GM18498 (cell line): ENCODE data around the gene HIRA.

Experiments
- ATAC-seq: cut with Tn5 transposase; IDR thresholded peaks from one replicate; pipeline ENCODE4 v1.9.1; 2021; ENCODE audit warnings: mild to moderate bottlenecking, moderate library complexity; ENCODE audit not compliant: unreplicated experiment

The HIRA gene, protein sequence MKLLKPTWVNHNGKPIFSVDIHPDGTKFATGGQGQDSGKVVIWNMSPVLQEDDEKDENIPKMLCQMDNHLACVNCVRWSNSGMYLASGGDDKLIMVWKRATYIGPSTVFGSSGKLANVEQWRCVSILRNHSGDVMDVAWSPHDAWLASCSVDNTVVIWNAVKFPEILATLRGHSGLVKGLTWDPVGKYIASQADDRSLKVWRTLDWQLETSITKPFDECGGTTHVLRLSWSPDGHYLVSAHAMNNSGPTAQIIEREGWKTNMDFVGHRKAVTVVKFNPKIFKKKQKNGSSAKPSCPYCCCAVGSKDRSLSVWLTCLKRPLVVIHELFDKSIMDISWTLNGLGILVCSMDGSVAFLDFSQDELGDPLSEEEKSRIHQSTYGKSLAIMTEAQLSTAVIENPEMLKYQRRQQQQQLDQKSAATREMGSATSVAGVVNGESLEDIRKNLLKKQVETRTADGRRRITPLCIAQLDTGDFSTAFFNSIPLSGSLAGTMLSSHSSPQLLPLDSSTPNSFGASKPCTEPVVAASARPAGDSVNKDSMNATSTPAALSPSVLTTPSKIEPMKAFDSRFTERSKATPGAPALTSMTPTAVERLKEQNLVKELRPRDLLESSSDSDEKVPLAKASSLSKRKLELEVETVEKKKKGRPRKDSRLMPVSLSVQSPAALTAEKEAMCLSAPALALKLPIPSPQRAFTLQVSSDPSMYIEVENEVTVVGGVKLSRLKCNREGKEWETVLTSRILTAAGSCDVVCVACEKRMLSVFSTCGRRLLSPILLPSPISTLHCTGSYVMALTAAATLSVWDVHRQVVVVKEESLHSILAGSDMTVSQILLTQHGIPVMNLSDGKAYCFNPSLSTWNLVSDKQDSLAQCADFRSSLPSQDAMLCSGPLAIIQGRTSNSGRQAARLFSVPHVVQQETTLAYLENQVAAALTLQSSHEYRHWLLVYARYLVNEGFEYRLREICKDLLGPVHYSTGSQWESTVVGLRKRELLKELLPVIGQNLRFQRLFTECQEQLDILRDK

DNA sequence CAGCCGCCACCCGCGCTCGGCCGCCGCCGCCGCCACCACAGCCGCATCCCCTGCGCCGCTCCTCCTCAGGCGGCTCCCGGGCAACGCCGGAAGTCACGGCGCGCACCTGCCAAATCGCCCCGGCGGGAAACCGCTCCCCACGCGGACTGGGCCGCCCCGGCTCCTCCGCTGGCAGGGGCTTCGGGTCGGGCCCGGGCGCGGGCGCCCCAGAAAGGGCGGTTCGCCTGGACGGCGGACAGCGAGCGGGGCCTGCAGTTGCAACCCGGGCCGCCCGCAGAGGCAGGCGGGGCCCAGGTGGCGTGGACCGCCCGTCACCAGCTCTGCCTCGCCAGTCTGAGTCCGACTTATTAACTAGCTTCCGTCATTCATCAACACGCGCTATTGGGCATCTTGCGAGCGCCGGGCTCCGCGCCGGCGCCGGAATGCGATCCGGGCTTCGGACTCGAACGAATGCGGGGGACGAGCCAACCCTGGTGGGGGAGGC lies at the start of gene HIRA:
Gene HIRA, minus strand, starts transcription at position 85 of the 484 bp plus-strand sequence. CDS start 257 bp downstream, outside the sequence.
- ATAC-seq, result peak; percentile 55

DNA sequence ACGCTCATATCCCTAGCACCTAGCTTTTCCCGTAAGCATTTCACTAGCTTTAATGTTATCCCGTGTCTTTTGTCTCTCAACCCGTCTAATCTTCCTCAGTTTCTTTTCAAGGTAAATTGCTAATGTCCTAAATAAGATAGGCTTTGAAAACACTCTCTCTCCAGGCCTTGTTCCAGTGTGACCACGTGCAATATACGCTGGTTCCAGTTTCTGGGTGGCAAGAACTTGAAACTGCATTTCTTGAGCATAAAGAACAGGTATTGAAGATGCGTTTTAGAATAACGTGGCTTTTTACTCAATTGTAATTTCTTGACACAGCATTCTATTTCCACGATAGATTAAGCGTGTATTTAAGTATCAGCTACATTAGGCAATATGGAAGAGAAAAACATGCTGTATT lies 49.3 kb upstream of the HIRA start:
- no peak for ATAC-seq

DNA sequence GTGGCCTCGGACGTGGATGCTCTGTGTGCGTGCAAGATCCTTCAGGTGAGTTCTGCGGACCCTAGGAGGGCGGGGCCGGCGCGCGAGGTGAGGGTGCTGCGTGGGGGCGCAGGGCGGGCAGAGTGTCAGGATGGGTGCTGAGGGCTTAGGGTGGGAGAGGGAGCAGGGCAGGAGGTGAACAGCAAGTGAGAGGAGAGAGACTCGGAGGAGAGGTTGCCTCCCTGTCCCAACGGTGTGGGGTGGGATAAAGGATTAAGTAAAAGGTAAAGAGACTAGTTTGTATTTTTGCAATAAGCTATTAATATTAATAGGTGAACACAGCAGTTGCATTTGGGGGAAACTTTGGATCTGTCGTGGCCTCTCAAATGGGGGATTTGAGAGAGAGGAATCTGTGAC lies 48.6 kb upstream of the HIRA start:
- no peak for ATAC-seq

DNA sequence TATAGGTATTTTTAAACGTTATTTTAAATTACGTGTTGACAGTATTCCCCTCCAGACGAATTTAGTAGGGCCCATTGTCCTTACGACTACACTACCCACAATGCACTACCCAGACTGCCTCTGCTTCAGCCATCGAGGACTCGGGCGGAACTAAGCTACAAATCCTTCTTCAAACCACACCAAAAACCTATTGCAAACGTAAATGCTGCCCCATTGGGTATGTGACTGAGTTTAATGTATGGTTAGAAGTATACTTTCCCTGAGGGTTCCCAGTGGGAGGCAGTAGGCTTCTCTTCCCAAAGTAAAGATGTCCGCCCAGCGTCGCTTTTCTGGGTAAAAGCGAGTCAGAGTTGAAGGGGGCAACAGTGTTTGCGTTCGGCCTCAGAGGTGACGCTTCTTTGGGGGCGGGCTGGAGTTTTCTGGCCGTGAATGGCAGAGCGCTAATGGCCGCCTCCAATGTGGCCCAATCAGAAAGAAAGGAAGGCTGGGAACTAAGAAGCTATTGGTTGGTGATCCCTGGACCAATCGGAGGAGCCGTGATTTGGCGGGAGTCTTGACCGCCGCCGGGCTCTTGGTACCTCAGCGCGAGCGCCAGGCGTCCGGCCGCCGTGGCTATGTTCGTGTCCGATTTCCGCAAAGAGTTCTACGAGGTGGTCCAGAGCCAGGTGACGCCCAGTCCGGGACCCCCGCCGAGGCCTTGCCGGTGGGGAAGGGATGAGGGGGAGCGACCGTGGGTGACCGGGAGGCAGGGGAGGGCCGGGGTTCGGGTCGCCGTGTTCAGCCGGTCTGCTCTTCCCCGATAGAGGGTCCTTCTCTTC lies 48.0 kb upstream of the HIRA start, which contains the start of gene CDC45:
Gene CDC45, plus strand, starts transcription at position 566 of the 818 bp plus-strand sequence. Its CDS starts 49 bp downstream, at position 615.
- ATAC-seq, result peak; percentile 86

DNA sequence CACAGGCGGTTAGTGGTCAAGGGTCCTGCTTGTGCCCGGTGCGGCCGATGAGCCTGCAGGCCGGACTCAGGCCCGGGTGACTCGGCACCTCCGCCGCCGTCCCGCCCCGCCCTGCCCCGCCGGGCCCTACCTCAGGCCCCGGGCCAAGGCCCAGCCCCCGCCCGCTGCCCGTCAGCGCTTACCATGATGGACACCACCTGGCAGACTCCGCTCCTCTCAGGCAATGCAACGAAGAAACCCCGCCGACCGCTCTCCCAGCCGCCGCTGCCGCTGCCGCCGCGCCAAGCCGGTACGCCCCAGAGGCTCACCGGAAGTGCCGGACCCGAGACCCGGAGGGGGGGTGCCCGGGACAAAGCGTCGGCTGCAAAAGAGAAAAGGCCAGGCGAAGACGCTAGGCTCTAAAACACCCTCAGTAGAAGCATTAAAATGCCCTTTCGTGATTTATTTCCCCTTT lies 47.4 kb upstream of the HIRA start, which contains the start of gene UFD1:
Gene UFD1, minus strand, starts transcription at position 293 of the 454 bp plus-strand sequence. Its CDS starts 108 bp downstream, at position 185.
- ATAC-seq, result peak; percentile 51

DNA sequence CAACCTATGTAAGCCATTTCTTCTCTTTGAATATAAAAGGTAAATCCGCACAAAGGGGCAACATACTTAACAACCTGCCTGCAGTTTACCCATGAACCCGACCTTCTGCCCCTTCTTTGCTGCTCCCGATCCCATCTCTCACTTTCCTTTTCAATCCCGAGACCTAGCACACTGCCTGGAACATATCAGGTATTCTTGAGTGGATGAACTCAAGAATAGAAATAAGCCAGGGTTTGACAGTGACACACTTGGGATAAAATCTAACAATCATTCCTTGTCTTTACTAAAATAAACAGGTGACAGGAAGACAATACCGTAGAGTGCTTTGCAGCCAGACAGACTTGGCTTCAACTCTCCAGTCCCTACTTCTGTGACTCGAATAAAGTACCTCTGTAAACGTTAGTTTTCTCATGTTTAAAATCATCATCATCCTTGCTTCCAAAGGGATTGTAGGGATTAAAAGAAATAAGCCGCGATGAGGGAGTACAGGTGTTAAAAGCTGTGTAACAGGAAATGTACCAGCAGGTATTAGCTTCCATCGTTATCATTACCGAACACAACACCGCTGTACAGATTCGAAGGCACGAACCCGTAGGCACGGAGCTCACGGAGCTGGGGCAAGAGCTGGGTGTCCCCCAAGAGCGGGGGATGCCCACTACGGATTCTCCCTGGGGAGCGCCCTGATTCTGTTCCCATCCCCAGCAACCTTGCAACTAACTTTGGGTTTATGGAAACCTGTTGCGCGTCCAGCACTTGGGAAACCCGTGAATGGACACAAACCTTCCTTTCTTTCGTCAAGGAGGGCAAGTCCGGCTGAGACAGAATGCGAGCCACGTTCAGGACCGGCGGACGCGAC lies 46.7 kb upstream of the HIRA start:
- no peak for ATAC-seq

DNA sequence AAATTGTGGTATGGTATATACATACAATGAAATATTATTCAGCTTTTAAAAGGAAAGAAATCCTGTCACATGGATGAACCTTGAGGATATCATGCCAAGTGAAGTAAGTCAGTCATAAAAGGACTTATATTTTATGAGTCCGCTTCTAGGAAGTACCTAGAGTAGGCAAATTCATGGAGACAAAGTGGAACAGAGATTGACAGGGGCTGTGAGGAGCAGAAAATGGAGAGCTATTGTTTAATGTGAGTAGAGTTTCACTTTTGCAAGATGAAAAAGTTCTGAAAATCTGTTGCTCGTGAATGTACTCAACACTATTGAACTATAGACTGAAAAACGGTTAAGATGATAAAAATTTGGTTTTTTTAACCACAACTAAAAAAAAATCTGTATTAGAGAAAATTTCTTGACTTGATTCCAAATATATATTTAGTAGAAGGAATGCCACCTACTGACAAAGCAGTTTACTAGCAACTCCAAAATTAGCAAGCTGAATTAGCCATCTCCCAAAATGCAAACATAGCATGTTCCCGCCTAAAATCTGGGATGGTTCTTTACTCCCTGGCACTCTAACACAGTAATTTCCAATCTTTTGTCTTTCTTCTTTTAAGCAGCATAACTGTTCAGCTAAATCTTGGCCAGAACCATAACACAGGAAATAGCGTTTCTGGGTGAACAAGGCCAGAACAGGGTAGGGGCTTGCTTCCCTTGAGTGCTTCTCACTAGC lies 46.0 kb upstream of the HIRA start:
- no peak for ATAC-seq

DNA sequence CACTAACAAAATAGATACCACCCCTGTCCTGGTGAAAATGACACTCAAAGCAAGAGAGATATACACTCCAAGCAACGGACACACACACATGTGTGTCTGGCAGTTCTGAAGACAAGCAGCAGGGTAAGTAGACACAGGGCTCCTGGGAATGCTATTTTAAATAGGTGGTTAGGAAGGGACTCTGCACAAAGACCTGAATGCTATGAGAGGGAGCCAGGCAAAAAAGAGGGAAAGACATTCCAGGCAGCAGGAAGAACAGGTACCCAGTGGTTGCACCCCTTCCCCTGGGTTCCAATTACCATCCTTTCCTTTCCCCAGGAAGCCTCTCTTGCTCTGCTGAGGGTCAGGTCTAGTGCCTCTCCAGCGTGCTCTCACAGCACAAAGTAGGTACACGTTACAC lies 44.5 kb upstream of the HIRA start:
- ATAC-seq, result no peak

DNA sequence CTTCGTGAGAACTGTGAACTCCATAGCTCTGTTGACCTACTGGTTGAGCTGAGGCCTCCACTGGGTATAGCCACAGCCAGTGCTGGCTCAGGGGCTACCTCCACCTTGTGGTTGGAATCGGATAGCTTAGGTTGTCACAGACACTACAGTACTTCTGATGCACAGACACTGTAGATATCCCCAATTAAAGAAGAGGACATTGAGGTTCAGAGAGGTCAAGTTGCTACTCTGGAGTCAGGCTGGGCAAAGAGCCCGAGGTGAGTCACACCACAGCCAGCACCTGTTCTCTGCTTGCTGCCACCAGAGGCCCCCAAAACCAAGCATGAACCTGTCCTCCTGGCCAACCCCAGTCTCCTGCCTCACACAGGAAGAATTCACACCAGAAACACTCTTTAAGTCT lies 42.0 kb upstream of the HIRA start:
- no peak for ATAC-seq

DNA sequence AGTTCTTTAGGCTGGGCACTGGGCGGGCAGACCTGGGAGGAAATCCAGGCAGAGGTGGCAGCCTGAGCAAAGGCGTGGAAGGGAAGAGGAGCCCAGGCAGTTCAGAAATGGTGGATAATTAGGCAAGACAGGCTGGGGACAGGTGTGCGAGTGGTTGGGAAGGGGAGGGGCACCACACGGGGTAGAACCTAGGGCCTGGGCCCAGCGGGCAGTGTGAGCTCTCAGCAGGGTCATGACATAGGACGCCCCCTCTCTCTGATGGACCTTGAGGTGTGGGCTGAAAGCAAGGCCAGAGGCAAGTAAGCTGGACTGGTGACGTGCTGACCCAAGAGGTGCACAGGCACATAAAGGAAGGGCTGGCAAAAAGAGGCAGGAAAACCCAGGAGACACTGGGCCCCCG lies 40.7 kb upstream of the HIRA start:
- no peak for ATAC-seq

DNA sequence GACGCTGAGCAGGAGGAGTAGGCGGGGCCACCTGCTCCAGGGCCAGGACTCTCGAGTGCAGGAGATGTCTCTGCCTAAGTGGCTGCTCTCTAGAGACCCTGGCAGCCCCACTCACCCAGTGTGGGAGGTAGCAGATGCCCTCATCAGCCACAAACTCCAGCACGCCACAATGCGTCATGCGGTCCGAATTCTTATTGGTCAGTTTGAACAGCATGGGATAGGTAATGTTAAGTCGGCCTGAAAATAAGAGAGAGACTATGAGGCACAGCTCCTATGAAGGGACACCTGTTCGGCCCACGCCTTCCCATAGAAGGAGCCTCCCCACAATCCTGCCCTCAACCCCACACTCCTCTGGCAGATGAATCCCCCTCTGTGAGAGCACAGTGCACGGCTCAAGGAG lies 40.0 kb upstream of the HIRA start:
- no peak for ATAC-seq

DNA sequence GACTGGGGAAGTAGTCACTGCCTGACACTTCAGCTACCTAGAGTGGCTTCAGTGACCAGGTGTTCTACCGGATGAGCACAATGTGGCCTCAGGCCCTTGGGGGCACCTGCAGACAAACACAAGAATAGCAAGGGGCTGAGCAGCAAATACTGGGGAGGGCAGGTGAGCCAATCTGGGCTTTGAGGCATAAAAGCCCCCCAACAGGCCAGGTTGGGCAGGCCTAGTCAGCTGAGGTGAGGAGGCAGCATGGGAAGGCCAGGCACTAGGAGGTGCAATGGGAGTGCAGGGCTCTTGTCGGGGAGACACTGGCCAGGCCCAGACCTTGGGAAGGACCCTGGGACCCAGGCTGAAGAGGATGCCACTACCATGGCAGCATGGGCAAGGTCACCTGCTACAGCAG lies 38.5 kb upstream of the HIRA start:
- ATAC-seq, result no peak

DNA sequence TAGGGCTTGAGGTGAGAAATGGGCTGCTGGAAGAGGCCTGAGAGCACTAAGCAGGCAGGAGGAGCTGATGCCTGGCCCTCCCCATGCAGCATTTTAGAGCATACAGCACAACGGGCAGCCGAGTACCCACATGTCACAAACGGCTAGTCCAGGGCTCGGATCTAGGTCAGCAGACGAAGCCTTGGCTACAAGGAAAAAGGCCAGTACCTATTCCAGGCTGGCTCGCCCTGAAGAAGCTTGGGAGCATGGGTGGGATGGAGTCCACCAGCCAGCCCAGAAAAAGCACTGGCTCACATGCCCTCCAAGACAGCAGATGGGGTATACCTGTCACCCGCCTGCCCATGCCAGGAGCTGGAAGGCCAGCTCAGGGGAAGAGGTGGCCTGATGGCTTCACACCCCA lies 37.9 kb upstream of the HIRA start:
- ATAC-seq, result no peak

DNA sequence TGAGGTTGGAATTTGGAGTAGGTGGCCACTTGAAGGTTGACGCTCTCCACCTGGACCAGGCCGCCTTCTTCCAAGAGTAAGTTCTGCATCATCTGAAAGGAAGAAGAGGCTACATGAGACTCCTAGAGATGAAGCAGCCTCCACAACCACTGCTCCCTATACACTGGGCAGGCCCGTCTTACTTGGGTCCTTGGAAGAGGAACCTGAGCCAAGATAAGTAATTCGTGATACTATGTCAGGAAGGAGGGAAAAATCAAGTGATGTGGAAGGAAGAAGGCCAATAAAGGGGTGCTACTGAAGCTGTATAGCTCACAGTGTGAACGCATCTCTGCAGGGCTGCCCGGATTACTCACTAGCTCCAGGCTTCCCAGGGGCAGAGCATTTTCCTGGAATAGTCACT lies 36.4 kb upstream of the HIRA start:
- no peak for ATAC-seq

DNA sequence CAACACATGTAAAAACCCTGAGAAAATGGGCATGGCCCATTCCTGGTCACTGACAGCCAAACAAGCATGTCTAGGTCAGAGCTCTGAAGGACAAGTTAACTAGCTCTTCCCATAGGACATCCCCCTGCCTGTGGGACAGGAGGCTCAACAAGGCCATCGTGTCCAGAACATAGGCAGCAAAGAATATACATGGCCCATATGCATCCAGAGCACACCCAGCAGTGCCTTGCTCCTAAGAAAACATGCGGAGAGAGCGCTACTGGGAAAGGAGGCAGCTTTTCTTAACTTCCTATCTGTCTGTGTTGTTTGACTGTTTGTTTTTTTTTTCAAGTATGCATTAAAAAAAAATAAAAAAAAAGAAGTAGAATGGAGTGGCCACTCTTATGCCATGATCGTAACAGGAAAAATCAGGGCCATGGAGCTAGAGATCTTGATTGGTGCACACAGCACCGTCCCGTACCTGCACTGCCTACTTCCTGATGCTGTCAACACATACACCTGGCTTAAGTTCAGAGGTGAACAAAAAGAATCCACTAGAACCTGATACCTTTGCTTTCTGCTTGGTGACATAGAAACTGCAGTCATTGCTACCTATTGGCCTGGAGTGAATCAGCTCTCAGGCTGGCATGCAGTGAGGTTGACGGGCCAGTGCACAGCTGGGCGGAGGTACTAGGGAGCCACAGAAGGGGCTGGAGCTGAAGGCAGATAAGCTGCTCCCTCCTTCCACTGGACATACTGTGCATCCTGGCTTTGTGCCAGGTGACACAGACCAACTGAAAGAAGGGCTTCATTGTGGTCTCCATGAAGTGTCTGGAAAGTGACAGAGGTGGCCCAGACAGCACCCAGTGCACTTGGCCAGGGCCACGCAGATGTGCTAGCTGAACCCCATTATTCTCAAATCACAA lies 35.6 kb upstream of the HIRA start:
- ATAC-seq, result no peak

DNA sequence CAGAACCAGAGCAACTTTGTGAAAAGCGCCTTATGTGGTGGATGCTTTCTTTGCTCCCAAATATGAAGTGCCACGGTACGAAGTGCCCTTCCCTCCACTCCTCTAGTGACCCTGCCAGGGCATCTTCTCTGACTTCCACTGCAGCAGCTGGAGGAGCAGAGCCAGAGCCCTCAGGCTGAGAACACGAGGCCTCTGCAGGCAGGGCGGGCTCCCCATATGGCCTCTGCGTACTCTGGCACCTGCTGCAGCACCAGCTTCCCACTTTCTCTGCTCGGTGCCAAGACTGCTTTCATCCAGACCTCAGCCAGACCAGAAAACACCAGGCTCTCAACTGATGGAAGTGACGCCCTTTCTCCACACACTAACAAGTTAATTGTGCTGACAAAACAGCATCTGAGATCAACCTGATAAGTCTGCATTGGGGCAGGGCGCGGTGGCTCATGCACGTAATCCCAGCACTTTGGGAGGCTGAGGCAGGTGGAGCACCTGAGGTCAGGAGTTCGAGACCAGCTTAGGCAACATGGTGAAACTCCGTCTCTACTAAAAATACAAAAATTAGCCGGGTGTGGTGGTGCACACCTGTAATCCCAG lies 34.7 kb upstream of the HIRA start:
- ATAC-seq, result no peak

DNA sequence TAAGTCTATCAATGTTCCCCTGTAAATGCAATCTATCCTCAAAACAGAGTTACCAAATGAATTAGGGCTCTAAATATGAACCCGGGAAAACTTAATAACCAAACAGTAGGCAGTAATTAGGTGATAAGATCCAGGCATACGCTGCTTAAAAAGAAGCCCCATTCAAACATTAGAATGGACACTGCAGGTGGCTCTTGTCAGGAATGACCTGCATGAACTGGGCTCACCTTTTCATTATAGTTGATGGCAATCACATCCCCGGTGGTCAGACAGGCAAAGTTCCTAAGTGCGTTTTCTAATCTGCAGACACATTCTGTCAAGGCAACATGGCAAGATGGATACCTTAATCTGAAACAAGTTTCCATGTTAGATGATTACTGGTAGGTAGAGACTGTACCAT lies 33.4 kb upstream of the HIRA start:
- ATAC-seq, result no peak
